Bronchial epithelial cell (primary cell): ENCODE measurements around the gene VTI1A. TPM values are rescaled to one million over a fixed set of nuclear protein-coding genes. Genes with fewer than 3 reads are reported as not detected.

ENCODE experiments used
- DNase-seq: peaks from one replicate; pipeline ENCODE4 v3.0.0-alpha.2; 2010; ENCODE audit warnings: low read depth
- FAIRE-seq: peaks from 2 replicates; lab custom pipeline; 2011; peaks lifted over from hg19 to GRCh38; lab: Jason Lieb, UNC
- H3K27me3 ChIP-seq: 2 replicates; pipeline ENCODE4 v1.5.1; 2011; ENCODE audit warnings: low read length; ENCODE audit not compliant: control insufficient read depth, insufficient read depth
- H3K36me3 ChIP-seq: 2 replicates; pipeline ENCODE4 v1.5.1; 2011; ENCODE audit warnings: low read length; ENCODE audit not compliant: control insufficient read depth, insufficient read depth
- H3K4me3 ChIP-seq: 2 replicates; pipeline ENCODE4 v1.5.1; 2011; ENCODE audit warnings: mild to moderate bottlenecking, low read depth, low read length, control low read depth
- total RNA-seq: library from RNA; depleted of rRNA; stranded (reverse); fragments of >200 nt; gene quantifications from 2 replicates; pipeline ENCODE4 v1.2.1, GENCODE V29; 2014
- TF ChIP-seq, protein P1 (sequence below): IDR thresholded peaks from 2 replicates; pipeline ENCODE4 v1.5.1; 2011; ENCODE audit warnings: mild to moderate bottlenecking, moderate library complexity, low read length, control low read depth, inconsistent platforms; ENCODE audit not compliant: insufficient read depth, severe bottlenecking

The VTI1A gene
- total RNA-seq, 1 donor from 2014 or later: 36.6 TPM

DNA sequence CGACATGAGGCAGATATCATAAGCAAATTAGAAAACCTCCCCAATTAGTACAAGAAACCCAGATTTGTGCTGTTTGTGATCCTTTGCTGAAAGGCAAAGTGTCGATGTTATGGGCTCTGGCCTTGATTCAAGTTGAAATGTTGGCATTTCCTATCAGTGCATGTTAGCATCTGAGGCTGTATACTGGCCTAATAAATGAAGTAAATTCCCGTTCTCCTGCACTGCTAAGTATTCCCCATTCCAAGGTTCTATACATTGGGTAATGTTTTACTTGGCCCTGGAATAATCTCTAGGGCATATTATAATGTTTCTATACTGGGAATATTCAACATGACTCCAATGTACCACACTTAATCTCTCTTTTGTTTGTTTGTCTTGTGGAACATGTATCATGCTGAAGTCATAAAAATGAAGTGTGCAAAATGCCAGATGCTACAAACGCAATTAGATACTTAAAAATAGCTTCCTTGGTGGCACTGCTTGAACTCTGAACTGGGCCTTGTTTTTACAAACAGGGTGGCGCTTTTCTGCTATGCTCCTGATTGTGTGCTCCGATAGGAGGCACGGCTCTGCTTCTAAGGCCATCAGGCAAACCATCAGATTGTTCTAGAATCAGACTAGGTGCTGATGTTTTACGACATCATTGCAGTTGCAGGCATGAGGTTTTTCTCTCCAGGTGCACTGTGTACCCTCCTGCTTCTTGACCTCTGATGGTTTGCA is 346.3 kb downstream of the VTI1A start:
- no peaks in the 10 kb centered on the region for H3K27me3 ChIP-seq
- no peak overlapping the region for H3K4me3 ChIP-seq
- peak; percentile 16 for DNase-seq
- H3K36me3 ChIP-seq: no peaks in the 10 kb centered on the region
- TF ChIP-seq, protein P1, sequence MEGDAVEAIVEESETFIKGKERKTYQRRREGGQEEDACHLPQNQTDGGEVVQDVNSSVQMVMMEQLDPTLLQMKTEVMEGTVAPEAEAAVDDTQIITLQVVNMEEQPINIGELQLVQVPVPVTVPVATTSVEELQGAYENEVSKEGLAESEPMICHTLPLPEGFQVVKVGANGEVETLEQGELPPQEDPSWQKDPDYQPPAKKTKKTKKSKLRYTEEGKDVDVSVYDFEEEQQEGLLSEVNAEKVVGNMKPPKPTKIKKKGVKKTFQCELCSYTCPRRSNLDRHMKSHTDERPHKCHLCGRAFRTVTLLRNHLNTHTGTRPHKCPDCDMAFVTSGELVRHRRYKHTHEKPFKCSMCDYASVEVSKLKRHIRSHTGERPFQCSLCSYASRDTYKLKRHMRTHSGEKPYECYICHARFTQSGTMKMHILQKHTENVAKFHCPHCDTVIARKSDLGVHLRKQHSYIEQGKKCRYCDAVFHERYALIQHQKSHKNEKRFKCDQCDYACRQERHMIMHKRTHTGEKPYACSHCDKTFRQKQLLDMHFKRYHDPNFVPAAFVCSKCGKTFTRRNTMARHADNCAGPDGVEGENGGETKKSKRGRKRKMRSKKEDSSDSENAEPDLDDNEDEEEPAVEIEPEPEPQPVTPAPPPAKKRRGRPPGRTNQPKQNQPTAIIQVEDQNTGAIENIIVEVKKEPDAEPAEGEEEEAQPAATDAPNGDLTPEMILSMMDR: no peak
- FAIRE-seq: no peak

DNA sequence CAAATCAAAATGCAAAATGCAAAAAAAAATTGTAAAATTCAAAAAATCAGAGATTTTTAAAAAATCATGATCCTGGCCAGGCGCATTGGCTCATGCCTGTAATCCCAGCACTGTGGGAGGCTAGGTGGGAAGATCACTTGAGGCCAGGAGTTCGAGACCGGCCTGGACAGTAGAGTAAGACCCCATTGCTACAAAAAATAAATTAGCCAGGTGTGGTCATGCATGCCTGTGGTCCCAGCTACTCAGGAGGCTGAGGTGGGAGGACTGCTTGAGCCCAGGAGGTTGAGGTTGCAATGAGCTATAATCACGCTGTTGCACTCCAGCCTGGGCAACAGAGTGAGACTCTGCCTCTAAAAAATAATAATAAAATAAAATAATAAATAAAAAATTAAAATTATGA is 347.2 kb downstream of the VTI1A start:
- Histone ChIP-seq H3K4me3 (no peak overlapping the region), H3K27me3 (no peaks in the 10 kb centered on the region), H3K36me3 (no peaks in the 10 kb centered on the region)
- FAIRE-seq (no peak), DNase-seq (no peak)
- TF ChIP-seq, protein P1: no peak

DNA sequence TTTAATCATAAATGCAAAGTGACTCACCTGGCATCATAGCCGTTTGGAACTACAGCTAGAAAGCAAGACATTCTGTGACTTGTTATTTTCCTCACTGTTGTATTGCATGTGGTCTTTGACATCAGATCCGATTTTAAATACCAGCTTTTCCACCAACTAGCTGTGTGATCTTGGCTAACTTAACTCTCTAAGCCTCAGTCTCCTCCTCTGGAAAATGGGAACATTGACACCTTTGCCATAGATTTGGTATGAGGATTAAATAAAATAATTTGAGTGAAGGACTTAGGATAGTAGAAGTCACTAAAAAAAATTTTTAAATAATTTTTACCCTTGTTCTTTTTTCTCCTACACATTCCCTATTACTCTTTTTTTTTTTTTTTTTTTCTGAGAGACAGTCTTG is 348.1 kb downstream of the VTI1A start:
- no peak for FAIRE-seq
- no peak for DNase-seq
- TF ChIP-seq, protein P1: no peak
- Histone ChIP-seq H3K27me3 (no peaks in the 10 kb centered on the region), H3K36me3 (no peaks in the 10 kb centered on the region), H3K4me3 (no peak overlapping the region)

DNA sequence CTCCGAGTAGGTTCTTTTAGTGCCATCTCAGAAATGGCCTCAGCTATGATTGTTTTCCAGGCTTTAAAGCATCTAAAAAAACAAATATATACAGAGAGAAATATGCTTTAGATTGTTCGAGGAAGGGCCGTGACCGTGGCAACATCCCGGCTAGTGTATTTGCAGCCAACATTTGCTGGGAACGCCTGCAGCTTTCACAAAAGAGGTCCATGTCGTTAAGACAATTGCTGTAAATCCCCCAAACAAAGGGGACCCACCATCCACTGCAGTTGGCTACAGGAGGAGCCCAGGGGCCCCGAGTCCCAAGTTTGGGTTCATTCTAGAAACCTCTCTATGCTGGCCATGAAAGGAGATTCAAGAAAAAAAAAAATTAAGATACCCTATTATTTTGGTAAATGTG is 350.2 kb downstream of the VTI1A start:
- no peak for DNase-seq
- no peak for FAIRE-seq
- Histone ChIP-seq H3K4me3 (no peak overlapping the region), H3K36me3 (no peaks in the 10 kb centered on the region), H3K27me3 (no peaks in the 10 kb centered on the region)
- TF ChIP-seq, protein P1: no peak

DNA sequence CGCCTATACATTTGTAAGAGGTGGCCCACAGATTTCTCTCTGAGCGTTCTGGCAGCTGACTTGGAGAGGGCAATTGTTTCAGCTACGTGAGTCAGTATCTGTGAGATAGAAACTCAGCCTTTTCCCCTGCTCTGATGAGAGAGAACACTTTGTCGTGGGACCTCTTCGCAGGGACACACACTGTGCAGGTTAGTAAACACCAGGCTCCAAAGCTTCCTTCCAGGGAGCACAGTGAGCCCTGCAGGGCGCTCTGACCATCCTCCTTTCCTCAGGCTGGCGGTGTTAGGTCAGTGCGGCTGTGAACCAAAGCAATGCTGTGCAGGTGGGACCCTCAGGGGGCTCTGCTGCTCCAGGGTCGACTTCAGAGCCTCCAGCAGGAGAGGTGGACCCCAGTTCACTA is 350.8 kb downstream of the VTI1A start:
- Histone ChIP-seq H3K27me3 (no peaks in the 10 kb centered on the region), H3K4me3 (no peak overlapping the region), H3K36me3 (no peaks in the 10 kb centered on the region)
- no peak for DNase-seq
- no peak for FAIRE-seq
- TF ChIP-seq, protein P1: no peak

DNA sequence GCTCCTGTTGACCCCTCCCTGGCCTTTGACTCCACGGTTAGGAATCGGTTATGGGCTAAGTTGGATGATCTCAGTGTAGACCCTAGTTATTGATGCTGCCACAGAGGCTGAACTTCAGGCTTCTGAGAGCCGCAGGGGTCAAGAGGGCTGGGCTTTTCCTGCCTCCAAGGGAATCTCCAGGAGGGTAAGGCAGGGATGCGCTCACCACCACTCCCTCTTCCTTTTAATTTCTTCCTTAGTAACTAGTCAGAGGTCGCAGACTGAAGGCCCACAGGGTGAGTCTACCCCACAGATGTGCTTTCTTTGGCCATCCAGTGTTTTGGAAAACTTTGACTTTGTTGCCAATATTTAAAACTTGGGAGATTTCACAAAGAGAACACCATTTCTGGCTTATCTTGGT is 352.0 kb downstream of the VTI1A start:
- FAIRE-seq (no peak), DNase-seq (no peak)
- Histone ChIP-seq H3K27me3 (no peaks in the 10 kb centered on the region), H3K36me3 (no peaks in the 10 kb centered on the region), H3K4me3 (no peak overlapping the region)
- TF ChIP-seq, protein P1: no peak
